NB4 (cell line): ENCODE results near the gene SCN1B.

Experiments
- DNase-seq: peaks from one replicate; pipeline ENCODE4 v3.0.0; 2010; ENCODE audit warnings: low read depth
- H3K4me3 ChIP-seq: one replicate; pipeline ENCODE4 v1.5.1; 2011; ENCODE audit warnings: mild to moderate bottlenecking, low read depth, low read length, moderate library complexity
- CTCF ChIP-seq: IDR thresholded peaks from one replicate; pipeline ENCODE4 v1.5.1; 2012; ENCODE audit warnings: low read depth, low read length
- MAX ChIP-seq: IDR thresholded peaks from 2 replicates; pipeline ENCODE4 v1.6.1; 2011; ENCODE audit warnings: low read depth, low read length
- MYC ChIP-seq: IDR thresholded peaks from 2 replicates; pipeline ENCODE4 v1.6.1; 2011; ENCODE audit warnings: low read depth, low read length
- POLR2A ChIP-seq: IDR thresholded peaks from 2 replicates; pipeline ENCODE4 v1.6.1; 2011; ENCODE audit warnings: mild to moderate bottlenecking; ENCODE audit not compliant: insufficient read length; ENCODE audit errors: extremely low read depth

Gene SCN1B

GRCh38 chr19:35038623-35039512, 8.6 kb downstream of the SCN1B start:
- DNase-seq: peak; percentile 43
- no peak overlapping the region for H3K4me3 ChIP-seq
- TF ChIP-seq MAX: no peak
- no peak for TF ChIP-seq CTCF
- no peak for TF ChIP-seq MYC
- no peak for TF ChIP-seq POLR2A

- no peak for DNase-seq
- no peak overlapping the region for H3K4me3 ChIP-seq
- TF ChIP-seq MAX (no peak), MYC (no peak), POLR2A (no peak), CTCF (no peak)
Measured at GRCh38 chr19:35039881-35040825, 9.9 kb downstream of the SCN1B start.

GRCh38 chr19:35040826-35041547, 10.7 kb downstream of the SCN1B start:
- no peak for DNase-seq
- H3K4me3 ChIP-seq: no peak overlapping the region

GRCh38 chr19:35041548-35042055, 11.3 kb downstream of the SCN1B start, which contains the start of gene HPN:
HPN (plus strand) TSS chr19:35041721; CDS start chr19:35042507, 786 bp downstream.
- no peak within 1 kb of the TSS for H3K4me3 ChIP-seq
- TF ChIP-seq POLR2A (no peak), MYC (no peak), CTCF (no peak), MAX (no peak)

More at GRCh38 chr19:35040826-35041547, 10.7 kb downstream of the SCN1B start:
- TF ChIP-seq POLR2A (no peak), MAX (no peak), MYC (no peak), CTCF (no peak)

GRCh38 chr19:35042056-35042730, 11.9 kb downstream of the SCN1B start:
- DNase-seq: no peak
- no peak for TF ChIP-seq POLR2A
- no peak for TF ChIP-seq MAX
- no peak for TF ChIP-seq CTCF
- TF ChIP-seq MYC: no peak
- no peak overlapping the region for H3K4me3 ChIP-seq

More at GRCh38 chr19:35041548-35042055, 11.3 kb downstream of the SCN1B start, which contains the start of gene HPN:
- DNase-seq: no peak
